ENCODE results near the gene TGFBRAP1.

DNA sequence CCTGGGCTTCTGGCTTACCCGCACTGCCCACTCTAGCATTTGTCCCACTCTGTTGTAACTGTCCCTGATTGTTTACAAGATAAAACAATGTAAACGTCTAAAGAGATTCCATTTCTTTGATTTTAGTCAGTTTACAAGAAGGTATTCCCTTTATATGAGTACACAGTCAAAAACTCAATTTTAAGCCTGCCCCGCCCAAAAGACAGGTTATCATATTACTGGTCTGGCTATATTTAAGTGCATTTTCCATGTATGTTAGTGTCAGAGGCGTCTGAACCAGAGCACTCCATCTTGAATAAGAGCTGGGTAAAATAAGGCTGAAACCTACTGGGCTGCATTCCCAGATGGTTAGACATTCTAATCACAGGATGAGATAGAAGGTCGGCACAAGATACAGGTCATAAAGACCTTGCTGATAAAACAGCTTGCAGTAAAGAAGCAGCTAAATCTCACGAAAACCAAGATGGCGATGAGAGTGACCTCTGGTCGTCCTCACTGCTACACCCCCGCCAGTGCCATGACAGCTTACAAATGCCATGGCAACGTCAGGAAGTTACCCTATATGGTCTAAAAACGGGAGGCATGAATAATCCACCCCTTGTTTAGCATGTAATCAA is 73.0 kb downstream of the TGFBRAP1 start:
- TF ChIP-seq, protein P1, sequence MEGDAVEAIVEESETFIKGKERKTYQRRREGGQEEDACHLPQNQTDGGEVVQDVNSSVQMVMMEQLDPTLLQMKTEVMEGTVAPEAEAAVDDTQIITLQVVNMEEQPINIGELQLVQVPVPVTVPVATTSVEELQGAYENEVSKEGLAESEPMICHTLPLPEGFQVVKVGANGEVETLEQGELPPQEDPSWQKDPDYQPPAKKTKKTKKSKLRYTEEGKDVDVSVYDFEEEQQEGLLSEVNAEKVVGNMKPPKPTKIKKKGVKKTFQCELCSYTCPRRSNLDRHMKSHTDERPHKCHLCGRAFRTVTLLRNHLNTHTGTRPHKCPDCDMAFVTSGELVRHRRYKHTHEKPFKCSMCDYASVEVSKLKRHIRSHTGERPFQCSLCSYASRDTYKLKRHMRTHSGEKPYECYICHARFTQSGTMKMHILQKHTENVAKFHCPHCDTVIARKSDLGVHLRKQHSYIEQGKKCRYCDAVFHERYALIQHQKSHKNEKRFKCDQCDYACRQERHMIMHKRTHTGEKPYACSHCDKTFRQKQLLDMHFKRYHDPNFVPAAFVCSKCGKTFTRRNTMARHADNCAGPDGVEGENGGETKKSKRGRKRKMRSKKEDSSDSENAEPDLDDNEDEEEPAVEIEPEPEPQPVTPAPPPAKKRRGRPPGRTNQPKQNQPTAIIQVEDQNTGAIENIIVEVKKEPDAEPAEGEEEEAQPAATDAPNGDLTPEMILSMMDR (IDR thresholded peaks at IDR 0.05; ENCODE audit: poor library complexity), result no peak
- TF ChIP-seq EZH2 (IDR thresholded peaks at IDR 0.05; ENCODE audit: borderline replicate concordance) (no peak), EZH2phosphoT487 (IDR thresholded peaks at IDR 0.05; ENCODE audit: low read depth, severe bottlenecking, unreplicated experiment) (no peak)

Measured in hepatocyte (in vitro differentiated cells).